Measurements from ENCODE around the gene SERAC1.

SERAC1 gene

GRCh38 chr6:158073776-158074175 lies 94.3 kb downstream of the SERAC1 start:
- DNase-seq = peak; percentile 64

GRCh38 chr6:158072083-158072721 lies 95.9 kb downstream of the SERAC1 start:
- DNase-seq = peak; percentile 69

DNA sequence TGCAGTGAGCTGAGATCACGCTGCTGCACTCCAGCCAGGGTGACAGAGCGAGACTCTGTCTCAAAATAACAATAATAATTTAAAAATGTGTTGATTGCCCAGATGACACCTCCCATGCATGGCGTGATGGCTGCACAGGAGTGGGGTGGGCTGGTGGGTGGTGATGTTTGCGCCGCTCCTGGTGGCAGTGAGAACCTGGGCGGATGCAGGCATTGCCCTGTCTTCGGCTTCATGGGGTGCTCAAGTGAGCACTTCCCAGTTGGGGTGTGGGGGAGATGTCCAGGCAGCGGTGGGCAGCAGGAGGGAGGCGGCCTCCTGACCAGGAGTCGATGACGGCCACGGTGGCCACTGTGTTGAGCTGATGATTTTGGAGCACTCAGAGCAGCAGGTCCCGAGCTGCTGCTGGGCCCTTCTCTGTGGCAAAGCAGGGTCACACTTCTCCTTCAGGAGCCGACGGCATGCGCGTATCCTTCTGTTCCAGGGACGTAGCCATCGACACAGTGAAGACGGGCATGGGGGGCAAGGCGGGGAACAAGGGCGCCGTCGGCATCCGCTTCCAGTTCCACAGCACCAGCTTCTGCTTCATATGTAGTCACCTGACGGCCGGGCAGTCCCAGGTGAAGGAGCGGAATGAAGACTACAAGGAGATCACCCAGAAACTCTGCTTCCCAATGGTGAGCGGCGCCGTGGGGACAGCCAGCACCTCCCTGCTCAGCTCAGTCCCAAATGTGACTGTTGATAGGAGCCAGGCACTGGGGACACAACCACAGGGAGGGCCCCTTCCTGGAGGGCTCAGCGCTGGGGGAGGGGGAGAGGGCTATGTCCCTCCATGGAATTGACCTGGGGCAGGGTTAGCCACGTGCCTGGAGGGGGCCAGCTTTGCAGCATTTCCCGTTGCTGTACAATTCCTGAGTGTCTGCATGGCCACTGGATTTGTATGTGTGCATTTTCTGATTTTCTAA lies 96.7 kb downstream of the SERAC1 start:
- no peak for DNase-seq

DNA sequence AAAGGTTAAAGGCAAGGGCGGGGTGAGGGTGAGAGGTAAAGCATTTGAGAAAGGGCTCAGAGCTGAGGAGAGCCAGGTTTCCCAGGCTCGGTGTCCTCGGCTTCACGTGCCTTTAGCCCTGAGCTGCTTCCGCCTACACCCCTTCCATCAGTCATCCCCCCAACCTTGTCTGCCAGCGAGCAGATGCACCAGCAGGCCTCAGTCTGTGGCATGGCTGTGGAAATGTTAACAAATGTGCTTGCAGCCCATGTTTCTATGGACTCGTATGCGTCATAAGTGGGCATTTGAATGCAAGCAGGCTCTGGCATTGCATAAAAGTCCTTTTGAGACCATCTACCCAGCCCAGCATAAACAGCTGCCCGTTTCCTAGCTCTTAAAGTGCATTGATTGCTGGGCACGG lies 97.5 kb downstream of the SERAC1 start:
- no peak for DNase-seq

GRCh38 chr6:158069800-158070195 lies 98.3 kb downstream of the SERAC1 start:
- no peak for DNase-seq

GRCh38 chr6:158068893-158069799 lies 98.9 kb downstream of the SERAC1 start:
- DNase-seq = no peak

- DNase-seq = no peak
These were observed 99.7 kb downstream of the SERAC1 start for GRCh38 chr6:158068156-158068892.

GRCh38 chr6:158067436-158068015 lies 100.5 kb downstream of the SERAC1 start:
- DNase-seq = no peak

GRCh38 chr6:158066136-158066781 lies 101.8 kb downstream of the SERAC1 start:
- DNase-seq = no peak

- DNase-seq = no peak
These were observed 103.3 kb downstream of the SERAC1 start for GRCh38 chr6:158064725-158065251.

DNA sequence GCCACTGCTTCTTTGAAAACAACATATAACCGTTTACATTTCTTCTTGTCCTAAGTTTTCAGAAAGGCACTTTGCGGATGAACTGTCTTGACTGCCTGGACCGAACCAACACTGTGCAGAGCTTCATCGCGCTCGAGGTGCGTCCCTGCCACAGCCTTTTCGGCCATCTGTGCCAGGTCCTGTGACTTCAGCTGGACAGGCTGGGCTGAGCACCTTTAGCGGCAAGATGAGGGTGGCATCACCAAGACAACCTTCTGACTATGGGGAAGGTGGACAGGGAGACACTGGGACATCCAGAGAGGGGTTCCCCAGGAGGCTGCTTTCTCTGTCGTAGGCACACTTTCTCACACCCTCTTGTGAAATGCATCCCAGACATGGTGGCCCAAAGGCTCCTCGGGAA lies 104.3 kb downstream of the SERAC1 start:
- DNase-seq = no peak

DNA sequence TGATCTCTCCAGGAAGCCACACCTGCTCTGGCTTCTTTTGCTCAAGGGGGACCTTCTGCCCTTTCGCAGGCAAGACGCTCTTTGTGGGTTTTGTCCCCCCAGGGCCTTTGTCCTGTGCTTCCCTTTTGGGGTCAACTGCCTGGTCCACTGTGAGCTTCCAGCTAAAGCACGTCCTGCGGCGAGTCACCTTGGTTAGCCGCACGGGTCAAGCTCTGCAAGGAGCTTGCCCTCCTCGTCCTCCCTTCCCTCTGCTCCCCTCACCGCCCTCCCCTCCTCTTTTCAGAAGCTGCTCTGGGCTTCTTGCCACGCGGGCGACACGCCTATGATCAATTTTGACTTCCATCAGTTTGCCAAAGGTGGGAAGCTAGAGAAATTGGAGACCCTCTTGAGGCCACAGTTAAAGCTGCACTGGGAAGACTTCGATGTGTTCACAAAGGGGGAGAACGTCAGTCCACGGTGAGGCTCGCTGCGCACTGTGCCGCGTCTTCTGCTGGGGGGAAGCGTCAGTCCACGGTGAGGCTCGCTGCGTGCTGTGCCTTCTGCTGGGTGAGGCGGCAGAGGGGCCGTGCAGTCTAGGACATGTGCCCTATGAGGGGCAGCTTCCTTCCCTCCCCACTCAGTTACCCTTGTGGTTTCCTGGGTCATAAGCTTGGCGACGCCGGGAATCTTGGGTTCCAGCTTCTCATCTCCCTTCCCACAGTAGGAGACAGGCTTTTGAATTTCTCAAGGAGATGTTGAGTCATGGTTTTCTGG lies 106.2 kb downstream of the SERAC1 start:
- no peak for DNase-seq

DNA sequence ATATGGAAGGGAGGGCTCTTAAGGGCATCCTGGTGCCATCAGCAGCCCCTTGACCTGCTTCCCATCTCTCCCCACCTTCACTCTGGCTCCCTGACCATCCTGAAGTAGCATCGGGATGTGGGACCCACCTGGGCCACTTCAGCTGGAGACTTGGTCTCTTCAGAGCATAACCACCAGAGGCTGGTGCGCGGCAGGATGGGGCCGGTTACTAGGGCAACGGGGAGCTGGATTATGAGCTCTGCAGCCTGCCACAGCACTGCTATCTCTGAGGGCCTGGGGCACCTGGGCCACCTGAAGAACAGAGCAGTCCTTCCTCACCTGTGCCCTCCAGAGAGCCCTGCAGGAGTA lies 106.7 kb downstream of the SERAC1 start:
- peak; percentile 90 for DNase-seq

GRCh38 chr6:158060455-158061360 lies 107.4 kb downstream of the SERAC1 start:
- peak; percentile 38 for DNase-seq
